ENCODE data around the gene FHOD1. TPM values are rescaled to one million over a fixed set of nuclear protein-coding genes. Genes with fewer than 3 reads are reported as not detected.

Gene FHOD1
- total and polyA plus RNA-seq, 2 of the 13 experiments (the other 11 are each of a cell fraction or from before 2014, with no cell fraction given): 20.0 to 20.8 TPM

DNA sequence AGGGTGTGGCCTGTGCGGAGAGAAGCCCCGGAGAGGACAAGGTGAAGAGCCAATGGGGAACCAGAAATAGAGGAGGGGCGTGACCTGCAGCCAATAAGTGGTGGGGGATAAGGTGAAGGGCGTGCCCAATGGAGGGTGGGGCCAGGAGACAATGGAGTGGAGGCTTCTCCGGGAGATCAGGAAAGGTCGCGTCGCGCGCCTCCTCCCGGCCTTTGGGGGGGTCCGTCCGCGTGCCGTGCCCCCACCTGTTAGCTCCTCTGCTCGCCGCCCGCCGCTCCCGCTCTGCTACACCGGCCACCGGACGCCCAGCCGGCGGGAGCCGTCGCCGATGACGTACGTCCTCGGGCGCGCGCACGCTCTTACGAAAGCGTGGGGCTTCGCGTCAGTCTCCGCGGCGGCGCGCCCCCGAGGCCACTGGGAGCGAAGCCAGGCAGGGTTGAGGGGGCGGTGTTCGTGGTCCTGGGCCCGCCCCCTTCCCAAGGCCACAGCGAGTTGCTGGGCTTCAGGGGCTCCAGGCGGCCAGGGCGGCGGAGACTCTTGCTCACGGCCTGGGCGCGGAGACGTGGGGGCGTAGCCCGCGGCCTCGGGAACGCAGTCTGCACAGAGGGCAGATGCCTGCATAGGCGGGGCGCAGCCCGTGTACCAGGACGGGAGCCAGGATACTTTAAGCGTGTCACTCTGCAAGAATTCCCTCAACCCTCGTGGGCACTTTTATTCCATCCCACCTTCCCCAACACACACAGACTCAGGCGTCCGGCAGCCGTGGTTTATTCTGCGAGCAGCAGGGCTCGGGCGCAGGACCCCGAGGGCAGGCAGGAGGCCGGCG is 63.4 kb downstream of the FHOD1 start, which contains the start of gene MATCAP1 (continued):
- TF ChIP-seq AGO2 (optimal IDR thresholded peaks at IDR 0.05; ENCODE audit: low read depth, low read length) (no peak), ARNT (IDR thresholded peaks at IDR 0.05) (no peak), JUNB (CRISPR knock-in tag; IDR thresholded peaks at IDR 0.05; ENCODE audit: borderline replicate concordance) (no peak), ZNF441 (CRISPR knock-in tag; IDR thresholded peaks at IDR 0.05; ENCODE audit: borderline replicate concordance) (0 out of 2 replicates have a peak, but pooled peaks have one; percentile 60), ATF4 (CRISPR knock-in tag; IDR thresholded peaks at IDR 0.05) (no peak), ZNF496 (CRISPR knock-in tag; IDR thresholded peaks at IDR 0.05; ENCODE audit: insufficient replicate concordance) (no peak), KDM2A (CRISPR knock-in tag; IDR thresholded peaks at IDR 0.05; ENCODE audit: borderline replicate concordance, low read depth) (peak; percentile 80), ZBTB8A (CRISPR knock-in tag; IDR thresholded peaks at IDR 0.05; ENCODE audit: borderline replicate concordance, low read depth) (no peak), PTBP1 (IDR thresholded peaks at IDR 0.05; ENCODE audit: low read depth, low read length, poor library complexity, severe bottlenecking) (no peak), TRIM22 (IDR thresholded peaks at IDR 0.05) (no peak), ZNF326 (CRISPR knock-in tag; IDR thresholded peaks at IDR 0.05; ENCODE audit: borderline replicate concordance) (no peak), FOSL1 (CRISPR knock-in tag; IDR thresholded peaks at IDR 0.05; ENCODE audit: borderline replicate concordance) (no peak), MXI1 (IDR thresholded peaks at IDR 0.05; ENCODE audit: borderline replicate concordance, low read depth, low read length) (peak; percentile 79; the same call in 1 of the 3 replicates), ZNF761 (CRISPR knock-in tag; conservative IDR thresholded peaks at IDR 0.05) (peak; percentile 72; the same call in 1 of the 2 replicates), ZNF253 (CRISPR knock-in tag; IDR thresholded peaks at IDR 0.05; ENCODE audit: borderline replicate concordance) (peak; percentile 73), TSC22D2 (CRISPR knock-in tag; IDR thresholded peaks at IDR 0.05; ENCODE audit: borderline replicate concordance) (peak; percentile 76; the same call in 1 of the 2 replicates), ZFYVE20 (CRISPR knock-in tag; IDR thresholded peaks at IDR 0.05; ENCODE audit: borderline replicate concordance, low read depth) (no peak), AHR (CRISPR knock-in tag; IDR thresholded peaks at IDR 0.05) (peak; percentile 39; the same call in 1 of the 2 replicates)
- TF ChIP-seq, protein P1, sequence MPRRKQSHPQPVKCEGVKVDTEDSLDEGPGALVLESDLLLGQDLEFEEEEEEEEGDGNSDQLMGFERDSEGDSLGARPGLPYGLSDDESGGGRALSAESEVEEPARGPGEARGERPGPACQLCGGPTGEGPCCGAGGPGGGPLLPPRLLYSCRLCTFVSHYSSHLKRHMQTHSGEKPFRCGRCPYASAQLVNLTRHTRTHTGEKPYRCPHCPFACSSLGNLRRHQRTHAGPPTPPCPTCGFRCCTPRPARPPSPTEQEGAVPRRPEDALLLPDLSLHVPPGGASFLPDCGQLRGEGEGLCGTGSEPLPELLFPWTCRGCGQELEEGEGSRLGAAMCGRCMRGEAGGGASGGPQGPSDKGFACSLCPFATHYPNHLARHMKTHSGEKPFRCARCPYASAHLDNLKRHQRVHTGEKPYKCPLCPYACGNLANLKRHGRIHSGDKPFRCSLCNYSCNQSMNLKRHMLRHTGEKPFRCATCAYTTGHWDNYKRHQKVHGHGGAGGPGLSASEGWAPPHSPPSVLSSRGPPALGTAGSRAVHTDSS (CRISPR knock-in tag; conservative IDR thresholded peaks at IDR 0.05): no peak
- TF ChIP-seq, protein P2, sequence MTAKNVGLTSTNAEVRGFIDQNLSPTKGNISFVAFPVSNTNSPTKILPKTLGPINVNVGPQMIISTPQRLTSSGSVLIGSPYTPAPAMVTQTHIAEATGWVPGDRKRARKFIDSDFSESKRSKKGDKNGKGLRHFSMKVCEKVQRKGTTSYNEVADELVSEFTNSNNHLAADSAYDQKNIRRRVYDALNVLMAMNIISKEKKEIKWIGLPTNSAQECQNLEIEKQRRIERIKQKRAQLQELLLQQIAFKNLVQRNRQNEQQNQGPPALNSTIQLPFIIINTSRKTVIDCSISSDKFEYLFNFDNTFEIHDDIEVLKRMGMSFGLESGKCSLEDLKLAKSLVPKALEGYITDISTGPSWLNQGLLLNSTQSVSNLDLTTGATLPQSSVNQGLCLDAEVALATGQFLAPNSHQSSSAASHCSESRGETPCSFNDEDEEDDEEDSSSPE (CRISPR knock-in tag; IDR thresholded peaks at IDR 0.05): peak; percentile 84
- TF ChIP-seq, protein P3, sequence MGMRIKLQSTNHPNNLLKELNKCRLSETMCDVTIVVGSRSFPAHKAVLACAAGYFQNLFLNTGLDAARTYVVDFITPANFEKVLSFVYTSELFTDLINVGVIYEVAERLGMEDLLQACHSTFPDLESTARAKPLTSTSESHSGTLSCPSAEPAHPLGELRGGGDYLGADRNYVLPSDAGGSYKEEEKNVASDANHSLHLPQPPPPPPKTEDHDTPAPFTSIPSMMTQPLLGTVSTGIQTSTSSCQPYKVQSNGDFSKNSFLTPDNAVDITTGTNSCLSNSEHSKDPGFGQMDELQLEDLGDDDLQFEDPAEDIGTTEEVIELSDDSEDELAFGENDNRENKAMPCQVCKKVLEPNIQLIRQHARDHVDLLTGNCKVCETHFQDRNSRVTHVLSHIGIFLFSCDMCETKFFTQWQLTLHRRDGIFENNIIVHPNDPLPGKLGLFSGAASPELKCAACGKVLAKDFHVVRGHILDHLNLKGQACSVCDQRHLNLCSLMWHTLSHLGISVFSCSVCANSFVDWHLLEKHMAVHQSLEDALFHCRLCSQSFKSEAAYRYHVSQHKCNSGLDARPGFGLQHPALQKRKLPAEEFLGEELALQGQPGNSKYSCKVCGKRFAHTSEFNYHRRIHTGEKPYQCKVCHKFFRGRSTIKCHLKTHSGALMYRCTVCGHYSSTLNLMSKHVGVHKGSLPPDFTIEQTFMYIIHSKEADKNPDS (CRISPR knock-in tag; IDR thresholded peaks at IDR 0.05): no peak; the same call in 1 of the 2 replicates
